Neural progenitor cell (in vitro differentiated cells): ENCODE data around the gene CYBA. TPM values are rescaled to one million over a fixed set of nuclear protein-coding genes. Genes with fewer than 3 reads are reported as not detected.

Experiments used
- DNase-seq: peaks from one replicate; pipeline ENCODE4 v3.0.0-alpha.2; 2016; ENCODE audit warnings: low spot score
- H2AFZ ChIP-seq: fragments of 200-600 bp; sonication (generic); replicated peaks from 2 replicates; pipeline ENCODE4 v1.6.1; 2016; ENCODE audit warnings: antibody characterized with exemption
- H3F3A ChIP-seq: fragments of 200-600 bp; sonication (generic); 2 replicates; pipeline ENCODE4 v1.6.1; 2016; ENCODE audit warnings: antibody characterized with exemption, low read depth
- H3K27ac ChIP-seq: fragments of 200-600 bp; sonication (generic); 2 replicates; pipeline ENCODE4 v1.5.1; 2016; ENCODE audit warnings: mild to moderate bottlenecking
- H3K27me3 ChIP-seq: fragments of 200-600 bp; sonication (generic); 2 replicates; pipeline ENCODE4 v1.6.1; 2016; ENCODE audit warnings: mild to moderate bottlenecking, moderate library complexity
- H3K36me3 ChIP-seq: fragments of 200-600 bp; sonication (generic); 2 replicates; pipeline ENCODE4 v1.5.1; 2016
- H3K4me1 ChIP-seq: fragments of 200-600 bp; sonication (generic); 2 replicates; pipeline ENCODE4 v1.6.1; 2016; ENCODE audit warnings: mixed run types
- H3K4me2 ChIP-seq: fragments of 200-600 bp; sonication (generic); 2 replicates; pipeline ENCODE4 v1.6.1; 2016
- H3K4me3 ChIP-seq: fragments of 200-600 bp; sonication (generic); 2 replicates; pipeline ENCODE4 v1.5.1; 2016
- H3K79me2 ChIP-seq: fragments of 200-600 bp; sonication (generic); 2 replicates; pipeline ENCODE4 v1.6.1; 2016; ENCODE audit warnings: low read depth
- H3K9ac ChIP-seq: fragments of 200-600 bp; sonication (generic); 2 replicates; pipeline ENCODE4 v1.6.1; 2016
- H3K9me3 ChIP-seq: fragments of 200-600 bp; sonication (generic); 2 replicates; pipeline ENCODE4 v1.5.1; 2016; ENCODE audit warnings: low read depth
- H4K20me1 ChIP-seq: fragments of 200-600 bp; sonication (generic); 2 replicates; pipeline ENCODE4 v1.6.1; 2016; ENCODE audit warnings: low read depth
- H3K27ac Mint-ChIP-seq: 3 replicates; pipeline ENCODE4 v1.8.0; 2021; ENCODE audit warnings: mixed read lengths
- H3K27me3 Mint-ChIP-seq: 2 replicates; pipeline ENCODE4 v1.8.0; 2022; ENCODE audit warnings: low read depth, mild to moderate bottlenecking, inconsistent platforms, moderate library complexity, mixed read lengths; ENCODE audit not compliant: insufficient read depth
- H3K36me3 Mint-ChIP-seq: 3 replicates; pipeline ENCODE4 v1.8.0; 2021; ENCODE audit warnings: mixed read lengths
- H3K4me1 Mint-ChIP-seq: 3 replicates; pipeline ENCODE4 v1.8.0; 2021; ENCODE audit warnings: mixed read lengths
- H3K4me3 Mint-ChIP-seq: 3 replicates; pipeline ENCODE4 v1.8.0; 2021; ENCODE audit warnings: mild to moderate bottlenecking, moderate library complexity, mixed read lengths
- H3K9me3 Mint-ChIP-seq: 3 replicates; pipeline ENCODE4 v1.8.0; 2020; ENCODE audit warnings: mixed read lengths
- CTCF ChIP-seq: fragments of 200-600 bp; sonication (generic); IDR thresholded peaks from 2 replicates; pipeline ENCODE4 v1.5.1; 2017; ENCODE audit warnings: antibody characterized with exemption, mild to moderate bottlenecking
- EZH2 ChIP-seq: fragments of 200-600 bp; sonication (generic); IDR thresholded peaks from 2 replicates; pipeline ENCODE4 v1.6.1; 2017; ENCODE audit warnings: antibody characterized with exemption, mild to moderate bottlenecking, moderate library complexity
- EZH2phosphoT487 ChIP-seq: fragments of 200-600 bp; sonication (generic); IDR thresholded peaks from 2 replicates; pipeline ENCODE4 v1.6.1; 2017; ENCODE audit warnings: antibody characterized with exemption
- total RNA-seq: library from RNA; depleted of rRNA; stranded (reverse); fragments of >200 nt; gene quantifications from 2 replicates; pipeline ENCODE4 v1.2.3, GENCODE V29; 2015; ENCODE audit warnings: low replicate concordance

CYBA gene
- total RNA-seq, 1 donor from 2014 or later, result 29.9 TPM

- no peak overlapping the region for H2AFZ ChIP-seq
- DNase-seq, result no peak
- no peaks in the 10 kb centered on the region for H3K4me1 ChIP-seq
- Mint-ChIP-seq H3K36me3 (peaks cover 11% of the 10 kb centered on the region), H3K4me1 (peaks cover 2% of the 10 kb centered on the region), H3K4me3 (no peak overlapping the region), H3K9me3 (no peaks in the 10 kb centered on the region), H3K27ac (no peak overlapping the region), H3K27me3 (peaks cover 2% of the 10 kb centered on the region)
- H3K36me3 ChIP-seq, result no peaks in the 10 kb centered on the region
- no peaks in the 10 kb centered on the region for H3K27me3 ChIP-seq
- no peak overlapping the region for H3K9ac ChIP-seq
- peaks cover 8% of the 10 kb centered on the region for H3K79me2 ChIP-seq
- peaks cover 12% of the 10 kb centered on the region for H4K20me1 ChIP-seq
- no peak overlapping the region for H3K27ac ChIP-seq
- no peak overlapping the region for H3K4me3 ChIP-seq
- no peak for TF ChIP-seq EZH2
- no peak for TF ChIP-seq EZH2phosphoT487
- TF ChIP-seq CTCF, result no peak
- no peak overlapping the region for H3K4me2 ChIP-seq
- H3K9me3 ChIP-seq, result no peaks in the 10 kb centered on the region
- H3F3A ChIP-seq, result peaks cover 5% of the 10 kb centered on the region
Observed at GRCh38 chr16:88623858-88624257, 27.0 kb downstream of the CYBA start.

GRCh38 chr16:88622866-88623265, 28.0 kb downstream of the CYBA start:
- DNase-seq, result no peak
- Histone ChIP-seq H3K4me2 (no peak overlapping the region), H3F3A (no peaks in the 10 kb centered on the region), H3K27ac (no peak overlapping the region), H3K79me2 (peaks cover 17% of the 10 kb centered on the region), H3K9ac (no peak overlapping the region), H3K27me3 (no peaks in the 10 kb centered on the region), H3K9me3 (no peaks in the 10 kb centered on the region), H4K20me1 (peaks cover 19% of the 10 kb centered on the region), H3K36me3 (no peaks in the 10 kb centered on the region), H2AFZ (no peak overlapping the region), H3K4me1 (no peaks in the 10 kb centered on the region), H3K4me3 (no peak overlapping the region)
- Mint-ChIP-seq H3K36me3 (peaks cover 11% of the 10 kb centered on the region), H3K4me3 (no peak overlapping the region), H3K27ac (no peak overlapping the region), H3K27me3 (peaks cover 2% of the 10 kb centered on the region), H3K4me1 (peaks cover 8% of the 10 kb centered on the region), H3K9me3 (no peaks in the 10 kb centered on the region)
- no peak for TF ChIP-seq EZH2phosphoT487
- no peak for TF ChIP-seq EZH2
- no peak for TF ChIP-seq CTCF

- H3K27ac ChIP-seq, result no peak overlapping the region
- H3F3A ChIP-seq, result no peaks in the 10 kb centered on the region
- TF ChIP-seq CTCF, result no peak
- no peak for TF ChIP-seq EZH2
- TF ChIP-seq EZH2phosphoT487, result no peak
- no peak for DNase-seq
- Mint-ChIP-seq H3K4me1 (peaks cover 10% of the 10 kb centered on the region), H3K27ac (no peak overlapping the region), H3K4me3 (no peak overlapping the region), H3K9me3 (no peaks in the 10 kb centered on the region), H3K36me3 (peaks cover 11% of the 10 kb centered on the region), H3K27me3 (peaks cover 2% of the 10 kb centered on the region)
- no peaks in the 10 kb centered on the region for H3K9me3 ChIP-seq
- peaks cover 20% of the 10 kb centered on the region for H3K79me2 ChIP-seq
- H2AFZ ChIP-seq, result no peak overlapping the region
- no peak overlapping the region for H3K9ac ChIP-seq
- no peak overlapping the region for H3K4me2 ChIP-seq
- no peaks in the 10 kb centered on the region for H3K4me1 ChIP-seq
- no peaks in the 10 kb centered on the region for H3K27me3 ChIP-seq
- peaks cover 26% of the 10 kb centered on the region for H4K20me1 ChIP-seq
- no peaks in the 10 kb centered on the region for H3K36me3 ChIP-seq
- no peak overlapping the region for H3K4me3 ChIP-seq
Observed at GRCh38 chr16:88622125-88622524, 28.7 kb downstream of the CYBA start.
